ENCODE results near the gene ZNF445. TPM values are rescaled to one million over a fixed set of nuclear protein-coding genes. Genes with fewer than 3 reads are reported as not detected.

The ZNF445 gene
- total RNA-seq, 3 donors from 2014 or later = 5.8 to 8.9 (median 7.2) TPM

DNA sequence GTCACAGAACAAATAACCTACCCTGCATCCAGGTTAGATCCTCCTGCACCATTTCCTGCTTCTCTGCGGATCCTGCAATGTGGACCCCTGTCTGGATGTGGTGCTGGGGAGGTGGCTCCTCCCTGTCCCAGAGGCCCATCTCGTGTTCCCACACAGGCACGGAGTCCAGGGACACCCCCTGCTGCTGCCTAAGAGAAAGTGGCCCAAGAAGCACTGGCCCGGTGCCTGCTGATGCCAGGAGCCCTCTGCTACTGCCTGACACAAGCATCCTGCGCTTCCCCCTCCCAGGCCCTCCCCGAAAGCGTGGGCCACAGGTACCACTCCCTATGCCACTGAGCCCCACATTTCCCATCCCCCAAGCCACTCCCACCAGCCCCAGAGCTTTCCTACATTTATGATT, 48.6 kb downstream of the ZNF445 start:
- intact Hi-C loops (cut with DNase I; ENCODE audit: low total_unique reads) = no loop called here
- no peaks in the 10 kb centered on the region for H3K27me3 ChIP-seq
- no peaks in the 10 kb centered on the region for H3K9me3 ChIP-seq
- H3K4me3 ChIP-seq = no peak overlapping the region
- H3K27ac ChIP-seq = no peak overlapping the region
- no peaks in the 10 kb centered on the region for H3K4me1 ChIP-seq
- no peak for DNase-seq (ENCODE audit: low spot score in 2 of 2)
- no peaks in the 10 kb centered on the region for H3K36me3 ChIP-seq
- no peak for TF ChIP-seq POLR2A (IDR thresholded peaks at IDR 0.05)
- TF ChIP-seq, protein P1, sequence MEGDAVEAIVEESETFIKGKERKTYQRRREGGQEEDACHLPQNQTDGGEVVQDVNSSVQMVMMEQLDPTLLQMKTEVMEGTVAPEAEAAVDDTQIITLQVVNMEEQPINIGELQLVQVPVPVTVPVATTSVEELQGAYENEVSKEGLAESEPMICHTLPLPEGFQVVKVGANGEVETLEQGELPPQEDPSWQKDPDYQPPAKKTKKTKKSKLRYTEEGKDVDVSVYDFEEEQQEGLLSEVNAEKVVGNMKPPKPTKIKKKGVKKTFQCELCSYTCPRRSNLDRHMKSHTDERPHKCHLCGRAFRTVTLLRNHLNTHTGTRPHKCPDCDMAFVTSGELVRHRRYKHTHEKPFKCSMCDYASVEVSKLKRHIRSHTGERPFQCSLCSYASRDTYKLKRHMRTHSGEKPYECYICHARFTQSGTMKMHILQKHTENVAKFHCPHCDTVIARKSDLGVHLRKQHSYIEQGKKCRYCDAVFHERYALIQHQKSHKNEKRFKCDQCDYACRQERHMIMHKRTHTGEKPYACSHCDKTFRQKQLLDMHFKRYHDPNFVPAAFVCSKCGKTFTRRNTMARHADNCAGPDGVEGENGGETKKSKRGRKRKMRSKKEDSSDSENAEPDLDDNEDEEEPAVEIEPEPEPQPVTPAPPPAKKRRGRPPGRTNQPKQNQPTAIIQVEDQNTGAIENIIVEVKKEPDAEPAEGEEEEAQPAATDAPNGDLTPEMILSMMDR (IDR thresholded peaks at IDR 0.05) = no peak
- TF ChIP-seq POLR2AphosphoS5 (IDR thresholded peaks at IDR 0.05) = no peak

DNA sequence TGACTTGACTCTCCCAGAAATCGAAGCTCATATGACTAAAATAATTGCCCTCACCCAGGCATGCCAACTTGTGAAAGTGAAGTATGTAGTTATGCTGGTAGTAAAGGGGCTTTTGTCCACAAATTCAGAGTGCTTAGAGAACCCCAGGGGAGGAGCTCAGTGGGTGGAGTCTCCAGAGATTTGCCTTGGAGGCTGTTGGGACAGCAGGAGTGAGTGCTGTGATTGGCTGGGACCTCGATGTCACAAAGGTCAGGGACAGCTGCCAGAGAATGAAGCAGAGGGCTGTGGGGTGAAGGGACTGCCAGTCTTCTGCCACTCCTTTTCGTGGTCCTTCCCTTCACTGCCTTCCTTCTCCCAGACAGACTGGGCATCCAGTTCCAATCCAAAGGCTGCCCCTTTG, 49.8 kb downstream of the ZNF445 start:
- no peak for TF ChIP-seq POLR2A (IDR thresholded peaks at IDR 0.05)
- no peaks in the 10 kb centered on the region for H3K9me3 ChIP-seq
- no peaks in the 10 kb centered on the region for H3K36me3 ChIP-seq
- H3K4me1 ChIP-seq = no peaks in the 10 kb centered on the region
- no peaks in the 10 kb centered on the region for H3K27me3 ChIP-seq
- H3K4me3 ChIP-seq = no peak overlapping the region
- H3K27ac ChIP-seq = no peak overlapping the region
- intact Hi-C loops (cut with DNase I; ENCODE audit: low total_unique reads) = no loop called here
- DNase-seq (ENCODE audit: low spot score in 2 of 2) = no peak

DNA sequence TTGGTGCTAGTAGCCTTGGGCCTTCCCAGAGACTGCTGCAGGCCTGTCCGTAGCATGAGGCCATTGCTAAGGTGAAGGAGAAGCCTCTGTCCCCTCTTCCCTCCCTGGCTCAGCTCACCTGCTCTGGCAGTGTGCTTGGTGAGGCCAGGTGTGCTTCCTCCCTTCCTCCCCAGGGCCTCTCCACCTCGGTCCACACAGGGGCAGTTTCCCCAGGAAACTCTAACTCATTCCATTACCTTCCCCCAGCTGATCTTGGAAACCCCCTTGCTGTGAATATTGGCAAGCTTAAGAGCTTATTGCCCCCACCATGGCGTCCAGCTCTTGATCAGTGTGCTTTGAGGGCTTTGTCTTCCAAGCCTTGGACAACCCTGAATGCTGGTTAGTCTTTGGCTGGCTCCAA, 52.7 kb downstream of the ZNF445 start:
- Histone ChIP-seq H3K36me3 (no peaks in the 10 kb centered on the region), H3K4me1 (no peaks in the 10 kb centered on the region), H3K27me3 (no peaks in the 10 kb centered on the region), H3K27ac (no peak overlapping the region), H3K4me3 (no peak overlapping the region), H3K9me3 (no peaks in the 10 kb centered on the region)
- DNase-seq (ENCODE audit: low spot score in 2 of 2) = no peak
- intact Hi-C loops (cut with DNase I; ENCODE audit: low total_unique reads) = no loop called here
- no peak for TF ChIP-seq POLR2A (IDR thresholded peaks at IDR 0.05)
- TF ChIP-seq, protein P1 (IDR thresholded peaks at IDR 0.05) = no peak
- no peak for TF ChIP-seq POLR2AphosphoS5 (IDR thresholded peaks at IDR 0.05)

DNA sequence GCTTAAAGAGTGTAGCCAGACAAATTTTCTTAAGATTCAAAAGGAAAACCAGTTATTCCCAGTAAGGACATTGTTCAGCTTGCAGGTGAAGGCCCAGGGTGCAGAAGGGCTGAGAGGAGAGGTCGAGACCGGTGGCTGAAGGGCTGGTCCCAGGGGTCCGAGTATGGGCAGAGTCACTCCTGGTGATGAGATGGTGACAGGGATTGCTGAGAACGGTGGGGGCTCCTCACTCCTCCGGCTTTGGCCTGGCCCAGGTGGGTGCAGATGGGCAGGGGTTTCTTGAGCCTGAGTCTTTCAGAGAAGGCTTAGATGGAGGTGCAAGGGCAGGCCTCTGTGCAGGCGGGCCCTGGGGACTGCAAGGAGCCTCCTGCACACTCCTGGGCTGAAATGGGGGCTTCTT, 56.2 kb downstream of the ZNF445 start:
- Histone ChIP-seq H3K4me3 (no peak overlapping the region), H3K9me3 (no peaks in the 10 kb centered on the region), H3K4me1 (no peaks in the 10 kb centered on the region), H3K27ac (no peak overlapping the region), H3K36me3 (no peaks in the 10 kb centered on the region), H3K27me3 (no peaks in the 10 kb centered on the region)
- no peak for DNase-seq (ENCODE audit: low spot score in 2 of 2)
- TF ChIP-seq POLR2A (IDR thresholded peaks at IDR 0.05) = no peak
- TF ChIP-seq, protein P1 (IDR thresholded peaks at IDR 0.05) = no peak
- no peak for TF ChIP-seq POLR2AphosphoS5 (IDR thresholded peaks at IDR 0.05)
- intact Hi-C loops (cut with DNase I; ENCODE audit: low total_unique reads) = no loop called here

DNA sequence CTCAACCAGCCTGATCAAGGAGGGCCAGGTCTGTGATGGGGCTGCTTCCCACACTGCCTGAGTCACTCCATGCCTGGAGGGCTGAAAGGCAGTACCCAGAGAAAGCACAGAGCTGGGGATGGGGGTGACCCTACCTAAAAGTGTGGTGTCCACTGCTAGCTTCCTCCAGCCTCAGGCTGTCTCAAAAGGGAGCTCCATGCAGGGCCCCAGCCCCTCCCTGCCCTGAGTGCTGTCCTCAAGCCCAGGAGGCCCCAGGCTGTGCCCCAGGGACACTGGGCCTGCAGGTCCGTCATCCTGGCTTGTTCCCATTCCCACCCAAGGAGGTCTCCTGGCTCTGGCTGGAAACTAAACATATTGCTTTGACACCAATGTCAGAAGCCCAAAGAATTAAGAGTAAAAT, 56.8 kb downstream of the ZNF445 start:
- no peak for DNase-seq (ENCODE audit: low spot score in 2 of 2)
- TF ChIP-seq POLR2A (IDR thresholded peaks at IDR 0.05) = no peak
- H3K36me3 ChIP-seq = no peaks in the 10 kb centered on the region
- no peaks in the 10 kb centered on the region for H3K27me3 ChIP-seq
- H3K4me1 ChIP-seq = no peaks in the 10 kb centered on the region
- H3K4me3 ChIP-seq = no peak overlapping the region
- intact Hi-C loops (cut with DNase I; ENCODE audit: low total_unique reads) = no loop called here
- no peak overlapping the region for H3K27ac ChIP-seq
- no peaks in the 10 kb centered on the region for H3K9me3 ChIP-seq

DNA sequence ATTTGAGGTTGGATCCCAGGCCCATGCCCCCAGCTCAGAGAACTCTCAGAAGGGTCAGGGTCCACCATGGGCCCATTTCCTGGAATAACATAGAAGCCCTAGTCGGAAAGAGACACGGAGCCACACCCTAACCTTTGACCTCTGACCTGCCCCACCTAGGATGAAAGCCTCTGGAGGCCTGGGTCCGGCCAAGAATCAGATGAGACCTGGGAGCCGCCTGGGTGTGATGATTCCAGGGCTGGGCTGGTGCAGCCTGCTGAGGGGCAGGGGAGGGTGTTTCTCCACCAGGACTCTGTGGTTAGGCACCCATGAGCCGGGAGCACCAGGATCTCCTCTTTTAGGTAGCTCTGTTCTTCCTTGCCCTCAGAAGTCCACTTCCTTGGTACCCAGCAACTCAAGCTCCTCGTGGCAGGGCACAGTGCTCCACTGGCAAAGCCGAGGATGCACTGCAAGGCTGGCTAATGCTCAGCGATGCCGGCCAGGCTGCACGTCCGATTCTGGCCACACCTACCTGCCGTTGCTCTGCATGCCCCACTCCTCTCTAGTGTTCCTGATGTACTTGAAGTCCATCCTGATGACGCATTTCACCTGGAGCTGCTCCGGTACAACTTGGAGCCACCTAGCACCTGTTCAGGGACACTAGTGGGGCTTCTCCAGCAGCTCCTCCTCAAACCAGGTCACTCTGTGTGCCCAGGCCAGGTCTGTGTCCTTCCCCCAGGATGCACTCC, 57.4 kb downstream of the ZNF445 start:
- no peak for DNase-seq (ENCODE audit: low spot score in 2 of 2)
- TF ChIP-seq POLR2A (IDR thresholded peaks at IDR 0.05) (no peak), POLR2AphosphoS5 (IDR thresholded peaks at IDR 0.05) (no peak)
- TF ChIP-seq, protein P1 (IDR thresholded peaks at IDR 0.05) = no peak
- Histone ChIP-seq H3K4me3 (no peak overlapping the region), H3K9me3 (no peaks in the 10 kb centered on the region), H3K4me1 (no peaks in the 10 kb centered on the region), H3K27ac (no peak overlapping the region), H3K36me3 (no peaks in the 10 kb centered on the region), H3K27me3 (no peaks in the 10 kb centered on the region)
- intact Hi-C loops (cut with DNase I; ENCODE audit: low total_unique reads) = no loop called here
